Measurements from ENCODE around the gene CCDC57.

Gene CCDC57

GRCh38 chr17:82086941-82087906 is 125.4 kb downstream of the CCDC57 start:
- H3K4me3 ChIP-seq (replicated peaks in 1 of 2; ENCODE audit: low read depth in 2 of 2, low read length in 2 of 2) = no peak overlapping the region
- no peak for DNase-seq (ENCODE audit: low read depth in 2 of 2)
- TF ChIP-seq CTCF (IDR thresholded peaks at IDR 0.05; ENCODE audit: low read depth, low read length) = no peak

DNA sequence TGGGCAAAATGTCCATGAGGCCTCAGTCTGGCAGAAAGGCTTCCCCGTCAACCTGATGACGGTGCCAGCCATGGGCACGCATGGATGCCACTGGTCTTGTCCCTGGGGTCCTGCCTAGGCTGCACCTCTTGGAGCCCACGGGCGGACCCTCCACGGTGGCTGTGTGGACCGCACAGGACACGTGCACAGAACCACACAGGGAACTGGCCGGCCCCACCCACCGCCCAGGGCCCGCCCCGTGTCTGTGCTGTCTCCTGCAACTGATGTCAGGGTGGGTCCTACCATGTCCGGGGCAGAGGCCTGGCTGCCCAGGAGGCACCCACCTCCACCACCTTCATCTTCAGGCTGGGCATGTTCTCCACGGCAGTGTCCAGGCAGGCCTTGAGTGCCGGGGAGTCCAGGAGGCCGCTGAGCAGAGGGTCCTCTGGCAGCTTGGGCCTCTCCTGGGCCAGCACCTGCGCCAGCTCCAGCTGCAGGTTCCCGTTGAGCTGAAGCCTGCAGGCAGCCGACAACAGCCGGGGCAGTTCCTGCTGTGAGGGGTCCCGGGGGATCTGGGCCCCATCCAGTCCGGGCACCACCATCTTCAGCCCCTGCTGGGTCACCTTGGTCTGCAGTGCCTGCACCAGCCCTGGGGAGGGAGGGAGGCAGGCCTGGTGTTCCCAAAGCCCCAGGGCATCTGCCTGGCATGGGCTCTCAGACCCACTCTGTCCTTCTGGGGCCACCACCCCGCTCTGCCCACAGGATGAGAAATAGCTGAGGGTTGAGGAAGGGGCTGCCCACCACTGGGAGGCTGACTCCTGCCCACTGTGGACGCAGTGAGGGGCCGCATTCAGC is 126.5 kb downstream of the CCDC57 start:
- TF ChIP-seq CTCF (IDR thresholded peaks at IDR 0.05; ENCODE audit: low read depth, low read length) = no peak

DNA sequence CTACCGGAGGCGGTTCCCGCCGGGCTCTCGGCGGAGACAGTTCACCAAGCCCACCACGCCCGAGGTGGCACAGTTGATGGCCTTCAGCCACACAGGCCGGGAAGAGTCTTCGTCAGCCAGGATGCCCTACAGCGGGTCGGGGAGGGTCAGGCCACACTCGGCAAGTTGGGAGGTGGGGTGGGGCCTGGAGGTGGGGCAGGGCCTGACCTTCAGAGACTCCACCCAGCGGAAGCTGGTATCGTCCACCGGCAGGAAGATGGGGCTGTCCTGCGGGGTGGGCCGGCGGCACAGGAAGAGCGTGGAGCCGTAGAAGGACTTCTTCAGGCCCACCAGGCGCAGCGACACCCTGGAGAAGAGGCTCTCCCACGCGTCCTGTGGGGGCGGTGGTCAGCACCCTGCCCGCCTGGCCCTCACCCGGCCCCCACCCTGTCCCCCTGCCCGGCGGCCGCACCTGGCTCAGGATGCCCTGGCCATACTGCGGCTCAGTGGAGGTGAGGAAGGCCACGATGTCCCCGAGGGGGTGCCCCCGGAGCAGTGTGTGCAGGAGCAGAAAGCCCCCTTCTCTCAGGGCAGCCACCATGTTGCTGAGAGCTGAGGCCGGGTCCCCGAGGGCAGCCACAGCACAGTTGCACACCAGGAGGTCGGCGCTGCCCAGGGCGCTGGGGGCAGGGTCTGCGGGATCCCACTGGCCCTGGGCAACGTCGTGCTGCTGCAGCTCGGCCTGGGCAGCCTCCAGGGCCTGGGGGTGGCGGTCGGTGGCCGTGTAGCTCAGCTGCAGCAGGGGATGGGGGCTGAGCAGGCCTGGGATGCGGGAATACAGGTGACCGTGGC is 127.4 kb downstream of the CCDC57 start:
- TF ChIP-seq CTCF (IDR thresholded peaks at IDR 0.05; ENCODE audit: low read depth, low read length) = no peak

More for the DNA sequence above, 126.5 kb downstream of the CCDC57 start:
- H3K4me3 ChIP-seq (replicated peaks in 1 of 2; ENCODE audit: low read depth in 2 of 2, low read length in 2 of 2) = no peak overlapping the region
- no peak for DNase-seq (ENCODE audit: low read depth in 2 of 2)

GRCh38 chr17:82084373-82085030 is 128.1 kb downstream of the CCDC57 start:
- no peak for TF ChIP-seq CTCF (IDR thresholded peaks at IDR 0.05; ENCODE audit: low read depth, low read length)
- no peak overlapping the region for H3K4me3 ChIP-seq (replicated peaks in 1 of 2; ENCODE audit: low read depth in 2 of 2, low read length in 2 of 2)
- no peak for DNase-seq (ENCODE audit: low read depth in 2 of 2)

More for the DNA sequence above, 127.4 kb downstream of the CCDC57 start:
- no peak overlapping the region for H3K4me3 ChIP-seq (replicated peaks in 1 of 2; ENCODE audit: low read depth in 2 of 2, low read length in 2 of 2)
- DNase-seq (ENCODE audit: low read depth in 2 of 2) = no peak

GRCh38 chr17:82083533-82084359 is 128.9 kb downstream of the CCDC57 start:
- no peak for DNase-seq (ENCODE audit: low read depth in 2 of 2)
- H3K4me3 ChIP-seq (replicated peaks in 1 of 2; ENCODE audit: low read depth in 2 of 2, low read length in 2 of 2) = no peak overlapping the region
- no peak for TF ChIP-seq CTCF (IDR thresholded peaks at IDR 0.05; ENCODE audit: low read depth, low read length)

All from cardiac fibroblast (primary cell).